Neural progenitor cell (in vitro differentiated cells): ENCODE data around the gene CDC37L1. TPM values are rescaled to one million over a fixed set of nuclear protein-coding genes. Genes with fewer than 3 reads are reported as not detected.

ENCODE experiments used
- DNase-seq: peaks from one replicate; pipeline ENCODE4 v3.0.0-alpha.2; 2016; ENCODE audit warnings: low spot score
- H2AFZ ChIP-seq: fragments of 200-600 bp; sonication (generic); replicated peaks from 2 replicates; pipeline ENCODE4 v1.6.1; 2016; ENCODE audit warnings: antibody characterized with exemption
- H3F3A ChIP-seq: fragments of 200-600 bp; sonication (generic); 2 replicates; pipeline ENCODE4 v1.6.1; 2016; ENCODE audit warnings: antibody characterized with exemption, low read depth
- H3K27ac ChIP-seq: fragments of 200-600 bp; sonication (generic); 2 replicates; pipeline ENCODE4 v1.5.1; 2016; ENCODE audit warnings: mild to moderate bottlenecking
- H3K27me3 ChIP-seq: fragments of 200-600 bp; sonication (generic); 2 replicates; pipeline ENCODE4 v1.6.1; 2016; ENCODE audit warnings: mild to moderate bottlenecking, moderate library complexity
- H3K36me3 ChIP-seq: fragments of 200-600 bp; sonication (generic); 2 replicates; pipeline ENCODE4 v1.5.1; 2016
- H3K4me1 ChIP-seq: fragments of 200-600 bp; sonication (generic); 2 replicates; pipeline ENCODE4 v1.6.1; 2016; ENCODE audit warnings: mixed run types
- H3K4me2 ChIP-seq: fragments of 200-600 bp; sonication (generic); 2 replicates; pipeline ENCODE4 v1.6.1; 2016
- H3K4me3 ChIP-seq: fragments of 200-600 bp; sonication (generic); 2 replicates; pipeline ENCODE4 v1.5.1; 2016
- H3K79me2 ChIP-seq: fragments of 200-600 bp; sonication (generic); 2 replicates; pipeline ENCODE4 v1.6.1; 2016; ENCODE audit warnings: low read depth
- H3K9ac ChIP-seq: fragments of 200-600 bp; sonication (generic); 2 replicates; pipeline ENCODE4 v1.6.1; 2016
- H3K9me3 ChIP-seq: fragments of 200-600 bp; sonication (generic); 2 replicates; pipeline ENCODE4 v1.5.1; 2016; ENCODE audit warnings: low read depth
- H4K20me1 ChIP-seq: fragments of 200-600 bp; sonication (generic); 2 replicates; pipeline ENCODE4 v1.6.1; 2016; ENCODE audit warnings: low read depth
- H3K27ac Mint-ChIP-seq: 3 replicates; pipeline ENCODE4 v1.8.0; 2021; ENCODE audit warnings: mixed read lengths
- H3K27me3 Mint-ChIP-seq: 2 replicates; pipeline ENCODE4 v1.8.0; 2022; ENCODE audit warnings: low read depth, mild to moderate bottlenecking, inconsistent platforms, moderate library complexity, mixed read lengths; ENCODE audit not compliant: insufficient read depth
- H3K36me3 Mint-ChIP-seq: 3 replicates; pipeline ENCODE4 v1.8.0; 2021; ENCODE audit warnings: mixed read lengths
- H3K4me1 Mint-ChIP-seq: 3 replicates; pipeline ENCODE4 v1.8.0; 2021; ENCODE audit warnings: mixed read lengths
- H3K4me3 Mint-ChIP-seq: 3 replicates; pipeline ENCODE4 v1.8.0; 2021; ENCODE audit warnings: mild to moderate bottlenecking, moderate library complexity, mixed read lengths
- H3K9me3 Mint-ChIP-seq: 3 replicates; pipeline ENCODE4 v1.8.0; 2020; ENCODE audit warnings: mixed read lengths
- EZH2 ChIP-seq: fragments of 200-600 bp; sonication (generic); IDR thresholded peaks from 2 replicates; pipeline ENCODE4 v1.6.1; 2017; ENCODE audit warnings: antibody characterized with exemption, mild to moderate bottlenecking, moderate library complexity
- EZH2phosphoT487 ChIP-seq: fragments of 200-600 bp; sonication (generic); IDR thresholded peaks from 2 replicates; pipeline ENCODE4 v1.6.1; 2017; ENCODE audit warnings: antibody characterized with exemption
- total RNA-seq: library from RNA; depleted of rRNA; stranded (reverse); fragments of >200 nt; gene quantifications from 2 replicates; pipeline ENCODE4 v1.2.3, GENCODE V29; 2015; ENCODE audit warnings: low replicate concordance
- TF ChIP-seq, protein P1 (sequence below): fragments of 200-600 bp; sonication (generic); IDR thresholded peaks from 2 replicates; pipeline ENCODE4 v1.5.1; 2017; ENCODE audit warnings: antibody characterized with exemption, mild to moderate bottlenecking

The CDC37L1 gene
- total RNA-seq, 1 donor from 2014 or later: 32.1 TPM

DNA sequence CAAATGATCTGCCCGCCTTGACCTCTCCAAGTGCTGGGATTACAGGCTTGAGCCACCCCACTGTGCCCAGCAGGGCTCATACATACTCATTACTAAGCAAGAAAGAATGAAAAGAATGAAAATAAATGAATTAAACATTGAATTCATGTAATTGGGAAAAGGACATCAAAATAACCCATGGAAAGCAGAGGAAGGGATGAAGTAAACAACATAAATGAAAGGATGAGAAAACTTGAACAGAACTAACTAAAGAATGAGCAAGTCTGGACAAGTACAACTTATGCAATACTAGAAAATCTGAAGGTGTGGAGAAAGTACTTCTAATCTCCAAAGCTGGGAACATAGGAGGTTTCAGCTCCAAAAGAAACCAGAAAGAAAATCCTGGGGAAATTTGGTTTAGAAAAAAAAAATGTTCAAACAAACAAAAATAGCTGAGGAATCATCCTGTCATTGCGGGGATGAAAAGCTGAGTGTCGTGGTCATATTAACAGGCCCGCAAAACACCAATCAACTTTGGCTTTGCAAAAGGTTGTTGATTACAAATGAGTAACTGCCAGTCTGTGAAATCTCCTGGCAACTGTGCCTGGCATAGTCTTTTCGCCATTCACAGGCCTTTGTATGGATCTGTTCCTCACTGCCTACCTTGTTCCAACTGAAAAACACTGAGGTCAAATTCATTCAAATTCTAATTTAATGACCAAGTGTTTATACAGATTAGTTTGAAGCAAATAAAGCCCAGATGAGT is 63.9 kb downstream of the CDC37L1 start:
- Histone ChIP-seq H3K9me3 (no peaks in the 10 kb centered on the region), H2AFZ (no peak overlapping the region), H3K4me3 (no peak overlapping the region), H3K4me2 (no peak overlapping the region), H3K4me1 (peaks cover 11% of the 10 kb centered on the region), H4K20me1 (no peaks in the 10 kb centered on the region), H3K9ac (no peak overlapping the region), H3K27ac (no peak overlapping the region), H3K27me3 (peaks cover 11% of the 10 kb centered on the region), H3F3A (peaks cover 23% of the 10 kb centered on the region), H3K79me2 (peaks cover 21% of the 10 kb centered on the region), H3K36me3 (no peaks in the 10 kb centered on the region)
- Mint-ChIP-seq H3K36me3 (no peaks in the 10 kb centered on the region), H3K9me3 (no peaks in the 10 kb centered on the region), H3K4me3 (no peak overlapping the region), H3K4me1 (peaks cover 27% of the 10 kb centered on the region), H3K27ac (no peak overlapping the region), H3K27me3 (peaks cover 2% of the 10 kb centered on the region)
- TF ChIP-seq EZH2 (no peak), EZH2phosphoT487 (no peak)
- DNase-seq: no peak

DNA sequence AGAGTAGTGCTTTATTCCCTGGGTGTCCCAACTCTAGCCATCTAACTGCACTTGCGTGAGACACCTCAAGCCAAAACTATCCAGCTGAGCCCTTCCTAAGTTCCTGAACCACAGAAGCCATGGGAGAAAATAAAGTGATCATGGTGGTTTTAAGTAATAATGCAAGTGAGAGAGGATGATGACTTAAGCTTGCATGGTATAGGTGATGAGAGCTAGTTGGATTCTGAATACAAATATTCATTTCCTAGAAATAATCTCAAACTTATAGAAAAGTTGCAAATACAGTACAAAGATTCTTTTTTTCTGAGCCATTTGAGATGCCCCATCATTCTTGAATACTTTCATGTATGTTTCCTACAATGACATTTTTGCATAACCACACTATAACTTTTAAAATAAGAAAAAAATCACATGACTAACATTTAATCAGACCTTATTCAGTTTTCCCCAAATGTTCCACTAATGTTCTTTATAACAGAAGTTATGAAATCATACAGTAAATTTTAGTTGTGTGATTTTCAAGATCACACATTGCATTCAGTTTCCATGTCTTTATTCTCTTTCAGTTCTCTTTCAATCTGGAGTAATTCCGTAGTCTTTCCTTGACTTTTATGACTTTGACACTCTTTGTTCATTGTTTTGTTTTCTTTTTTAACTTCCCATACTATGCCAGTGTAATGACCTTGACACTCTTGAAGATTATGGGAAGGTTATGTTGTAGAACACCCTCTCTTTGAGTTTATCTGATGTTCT is 67.1 kb downstream of the CDC37L1 start:
- no peak overlapping the region for H3K4me2 ChIP-seq
- Mint-ChIP-seq H3K4me3 (no peak overlapping the region), H3K27ac (no peak overlapping the region), H3K4me1 (peaks cover 13% of the 10 kb centered on the region), H3K9me3 (peaks cover 2% of the 10 kb centered on the region), H3K36me3 (no peaks in the 10 kb centered on the region), H3K27me3 (peaks cover 2% of the 10 kb centered on the region)
- TF ChIP-seq EZH2 (no peak), EZH2phosphoT487 (no peak)
- TF ChIP-seq, protein P1, sequence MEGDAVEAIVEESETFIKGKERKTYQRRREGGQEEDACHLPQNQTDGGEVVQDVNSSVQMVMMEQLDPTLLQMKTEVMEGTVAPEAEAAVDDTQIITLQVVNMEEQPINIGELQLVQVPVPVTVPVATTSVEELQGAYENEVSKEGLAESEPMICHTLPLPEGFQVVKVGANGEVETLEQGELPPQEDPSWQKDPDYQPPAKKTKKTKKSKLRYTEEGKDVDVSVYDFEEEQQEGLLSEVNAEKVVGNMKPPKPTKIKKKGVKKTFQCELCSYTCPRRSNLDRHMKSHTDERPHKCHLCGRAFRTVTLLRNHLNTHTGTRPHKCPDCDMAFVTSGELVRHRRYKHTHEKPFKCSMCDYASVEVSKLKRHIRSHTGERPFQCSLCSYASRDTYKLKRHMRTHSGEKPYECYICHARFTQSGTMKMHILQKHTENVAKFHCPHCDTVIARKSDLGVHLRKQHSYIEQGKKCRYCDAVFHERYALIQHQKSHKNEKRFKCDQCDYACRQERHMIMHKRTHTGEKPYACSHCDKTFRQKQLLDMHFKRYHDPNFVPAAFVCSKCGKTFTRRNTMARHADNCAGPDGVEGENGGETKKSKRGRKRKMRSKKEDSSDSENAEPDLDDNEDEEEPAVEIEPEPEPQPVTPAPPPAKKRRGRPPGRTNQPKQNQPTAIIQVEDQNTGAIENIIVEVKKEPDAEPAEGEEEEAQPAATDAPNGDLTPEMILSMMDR: no peak
- peaks cover 10% of the 10 kb centered on the region for H3K27me3 ChIP-seq
- no peaks in the 10 kb centered on the region for H3K9me3 ChIP-seq
- no peaks in the 10 kb centered on the region for H3K79me2 ChIP-seq
- H3K36me3 ChIP-seq: no peaks in the 10 kb centered on the region
- no peak overlapping the region for H3K27ac ChIP-seq
- no peak overlapping the region for H3K4me3 ChIP-seq
- H3K4me1 ChIP-seq: no peaks in the 10 kb centered on the region
- H3F3A ChIP-seq: peaks cover 10% of the 10 kb centered on the region
- no peak overlapping the region for H3K9ac ChIP-seq
- H2AFZ ChIP-seq: no peak overlapping the region
- no peaks in the 10 kb centered on the region for H4K20me1 ChIP-seq
- DNase-seq: no peak

- Mint-ChIP-seq H3K9me3 (peaks cover 2% of the 10 kb centered on the region), H3K4me1 (peaks cover 1% of the 10 kb centered on the region), H3K36me3 (no peaks in the 10 kb centered on the region), H3K4me3 (no peak overlapping the region), H3K27me3 (peaks cover 2% of the 10 kb centered on the region), H3K27ac (no peak overlapping the region)
- Histone ChIP-seq H3K27ac (no peak overlapping the region), H3K4me3 (no peak overlapping the region), H3K9me3 (no peaks in the 10 kb centered on the region), H3K9ac (no peak overlapping the region), H3K36me3 (no peaks in the 10 kb centered on the region), H3K79me2 (no peaks in the 10 kb centered on the region), H3K4me2 (no peak overlapping the region), H3F3A (no peaks in the 10 kb centered on the region), H4K20me1 (no peaks in the 10 kb centered on the region), H2AFZ (no peak overlapping the region), H3K4me1 (no peaks in the 10 kb centered on the region), H3K27me3 (no peaks in the 10 kb centered on the region)
- no peak for TF ChIP-seq EZH2
- no peak for TF ChIP-seq EZH2phosphoT487
- TF ChIP-seq, protein P1: no peak
- no peak for DNase-seq
Observed at GRCh38 chr9:4748612-4749011, 69.2 kb downstream of the CDC37L1 start.
